Measurements from ENCODE around the gene FGF9.

DNA sequence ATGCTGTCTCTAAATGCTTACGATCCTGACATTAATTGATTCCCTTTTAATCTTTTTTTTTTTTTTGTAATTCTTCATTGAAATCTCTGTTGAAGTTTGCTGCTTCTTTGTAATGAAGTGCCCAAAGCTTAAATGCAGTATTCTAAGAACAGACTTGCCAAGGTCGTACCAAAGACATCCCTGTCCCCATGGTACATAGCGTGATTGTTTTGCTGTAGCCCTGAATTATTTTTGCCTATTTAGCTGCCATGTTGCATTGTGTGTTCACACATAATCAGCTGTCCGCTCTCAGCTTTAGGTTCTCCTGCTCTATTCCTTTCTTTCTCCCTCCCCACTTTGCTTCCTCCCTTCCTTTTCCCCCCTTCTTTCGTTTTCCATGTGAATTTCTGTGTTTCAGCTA is 21.1 kb downstream of the FGF9 start:
- TF ChIP-seq, protein P1, sequence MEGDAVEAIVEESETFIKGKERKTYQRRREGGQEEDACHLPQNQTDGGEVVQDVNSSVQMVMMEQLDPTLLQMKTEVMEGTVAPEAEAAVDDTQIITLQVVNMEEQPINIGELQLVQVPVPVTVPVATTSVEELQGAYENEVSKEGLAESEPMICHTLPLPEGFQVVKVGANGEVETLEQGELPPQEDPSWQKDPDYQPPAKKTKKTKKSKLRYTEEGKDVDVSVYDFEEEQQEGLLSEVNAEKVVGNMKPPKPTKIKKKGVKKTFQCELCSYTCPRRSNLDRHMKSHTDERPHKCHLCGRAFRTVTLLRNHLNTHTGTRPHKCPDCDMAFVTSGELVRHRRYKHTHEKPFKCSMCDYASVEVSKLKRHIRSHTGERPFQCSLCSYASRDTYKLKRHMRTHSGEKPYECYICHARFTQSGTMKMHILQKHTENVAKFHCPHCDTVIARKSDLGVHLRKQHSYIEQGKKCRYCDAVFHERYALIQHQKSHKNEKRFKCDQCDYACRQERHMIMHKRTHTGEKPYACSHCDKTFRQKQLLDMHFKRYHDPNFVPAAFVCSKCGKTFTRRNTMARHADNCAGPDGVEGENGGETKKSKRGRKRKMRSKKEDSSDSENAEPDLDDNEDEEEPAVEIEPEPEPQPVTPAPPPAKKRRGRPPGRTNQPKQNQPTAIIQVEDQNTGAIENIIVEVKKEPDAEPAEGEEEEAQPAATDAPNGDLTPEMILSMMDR (IDR thresholded peaks at IDR 0.05), result no peak
- TF ChIP-seq EZH2 (IDR thresholded peaks at IDR 0.05; ENCODE audit: borderline replicate concordance, insufficient read depth, low read depth, low read length, poor library complexity, severe bottlenecking), result no peak
